DND-41 (cell line): ENCODE measurements around the gene MALL.
"Not testable (repeated sequence)": the region's sequence is repeated elsewhere in the genome, so short reads cannot be mapped to it uniquely, and the experiment has no call there.

Source experiments
- ATAC-seq: fragments of 200-7000 bp; cut with Tn5 transposase; 3 replicates; pipeline ENCODE4 v1.9.1; 2021; ENCODE audit warnings: low read depth; ENCODE audit not compliant: insufficient read depth
- DNase-seq: peaks from one replicate; pipeline ENCODE4 v3.0.0-alpha.2; 2020
- H2AFZ ChIP-seq: 2 replicates; pipeline ENCODE4 v1.6.0; 2012; ENCODE audit warnings: low read depth, low read length
- H3K27ac ChIP-seq: 2 replicates; pipeline ENCODE4 v1.5.1; 2012; ENCODE audit warnings: low read length, inconsistent platforms
- H3K27me3 ChIP-seq: fragments of 200-600 bp; sonication (generic); 2 replicates; pipeline ENCODE4 v1.6.0; 2012; ENCODE audit warnings: low read length, mild to moderate bottlenecking, inconsistent platforms; ENCODE audit not compliant: insufficient read depth, poor library complexity
- H3K36me3 ChIP-seq: 2 replicates; pipeline ENCODE4 v1.5.1; 2012; ENCODE audit warnings: low read length, inconsistent platforms; ENCODE audit not compliant: insufficient read depth
- H3K4me1 ChIP-seq: 2 replicates; pipeline ENCODE4 v1.5.1; 2012; ENCODE audit warnings: mild to moderate bottlenecking, low read length; ENCODE audit not compliant: insufficient read depth
- H3K4me2 ChIP-seq: 2 replicates; pipeline ENCODE4 v1.6.0; 2012; ENCODE audit warnings: mild to moderate bottlenecking, moderate library complexity, low read length, inconsistent platforms; ENCODE audit not compliant: insufficient read depth
- H3K4me3 ChIP-seq, 2 experiments: fragments of 200-600 bp in 1 of 2; shearing (Covaris generic) in 1 of 2; 2 replicates each; pipeline ENCODE4 v1.5.1; 2012 to 2016; ENCODE audit warnings: inconsistent platforms in 2 of 2, low read length in 2 of 2, mild to moderate bottlenecking in 2 of 2, low read depth in 1 of 2, moderate library complexity in 1 of 2
- H3K79me2 ChIP-seq: 2 replicates; pipeline ENCODE4 v1.6.0; 2012; ENCODE audit warnings: low read length, inconsistent platforms; ENCODE audit not compliant: insufficient read depth
- H3K9ac ChIP-seq: 2 replicates; pipeline ENCODE4 v1.6.0; 2012; ENCODE audit warnings: low read depth, mild to moderate bottlenecking, inconsistent platforms, low read length, moderate library complexity
- H3K9me3 ChIP-seq: 2 replicates; pipeline ENCODE4 v1.5.1; 2012; ENCODE audit warnings: low read length, moderate library complexity, mild to moderate bottlenecking, inconsistent platforms; ENCODE audit not compliant: insufficient read depth, severe bottlenecking
- H4K20me1 ChIP-seq: 2 replicates; pipeline ENCODE4 v1.6.0; 2012; ENCODE audit warnings: low read length; ENCODE audit not compliant: insufficient read depth

MALL gene

DNA sequence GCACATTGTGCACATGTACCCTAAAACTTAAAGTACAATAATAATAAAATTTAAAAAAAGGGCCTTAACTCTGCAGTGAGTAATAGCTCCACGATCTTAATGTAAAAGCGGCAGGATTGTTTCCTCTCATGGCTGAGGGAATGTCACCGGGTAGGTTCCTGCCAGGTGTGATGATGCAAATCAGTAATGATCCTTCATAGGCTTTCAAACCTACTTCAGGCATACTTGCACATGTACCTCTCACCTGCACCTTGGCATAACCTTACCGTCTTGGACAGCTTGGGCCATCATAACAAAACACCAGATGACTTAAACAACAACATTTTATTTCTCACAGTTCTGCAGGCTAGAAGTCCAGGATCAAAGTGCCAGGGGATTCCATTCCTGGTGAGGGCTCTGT, 39.7 kb downstream of the MALL start:
- H3K36me3 ChIP-seq, H3K4me1 ChIP-seq, H3K9ac ChIP-seq, H3K4me3 ChIP-seq, ATAC-seq, H2AFZ ChIP-seq, H3K9me3 ChIP-seq, DNase-seq, H3K79me2 ChIP-seq, H3K4me2 ChIP-seq, H4K20me1 ChIP-seq, H3K27ac ChIP-seq, H3K27me3 ChIP-seq: not testable (repeated sequence)

DNA sequence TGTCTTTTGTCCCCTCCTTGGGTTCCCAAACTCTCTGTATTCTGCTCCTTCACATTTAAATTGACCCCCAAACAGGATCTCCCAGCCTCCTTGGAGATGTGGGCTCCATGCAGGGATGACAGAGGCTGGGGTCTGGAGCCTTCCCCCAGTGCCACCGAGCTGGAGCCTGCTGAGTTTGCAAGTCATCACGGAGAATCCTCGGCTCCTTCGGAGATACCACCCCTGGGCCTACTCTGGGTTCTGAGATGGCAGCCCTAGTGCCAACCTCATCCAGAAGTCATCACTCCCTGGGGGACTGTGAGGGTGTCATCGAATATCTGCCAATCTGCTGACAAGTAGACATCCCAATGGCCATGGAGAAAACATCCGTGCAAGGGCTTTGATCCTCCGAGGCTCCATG, 45.8 kb downstream of the MALL start:
- not testable (repeated sequence) for H3K9me3 ChIP-seq, H4K20me1 ChIP-seq, H2AFZ ChIP-seq, H3K36me3 ChIP-seq, H3K4me3 ChIP-seq, H3K4me1 ChIP-seq, H3K4me2 ChIP-seq, H3K27me3 ChIP-seq, H3K27ac ChIP-seq, H3K79me2 ChIP-seq, ATAC-seq, DNase-seq, H3K9ac ChIP-seq

DNA sequence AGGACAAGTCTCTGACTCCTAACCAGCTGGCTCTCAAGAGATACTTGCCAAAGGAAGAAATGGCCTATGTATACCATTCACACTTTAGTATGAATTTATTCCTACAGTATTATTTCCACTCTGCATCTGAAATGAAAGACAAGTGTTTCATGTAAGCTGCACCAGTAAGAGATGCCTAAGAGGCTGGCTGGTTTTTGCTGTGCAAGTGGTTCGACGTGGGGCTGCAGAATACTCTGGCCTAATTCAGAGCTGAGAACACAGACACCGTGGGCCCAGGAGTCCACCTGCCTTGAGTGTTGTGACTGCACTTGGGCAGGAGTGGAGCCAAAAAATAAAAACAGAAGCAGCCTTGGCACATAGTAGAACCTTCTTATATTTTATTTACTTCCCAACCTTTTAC, 47.5 kb downstream of the MALL start:
- ATAC-seq, H3K27ac ChIP-seq, H3K27me3 ChIP-seq, DNase-seq, H4K20me1 ChIP-seq, H2AFZ ChIP-seq, H3K9me3 ChIP-seq, H3K4me2 ChIP-seq, H3K36me3 ChIP-seq, H3K4me1 ChIP-seq, H3K79me2 ChIP-seq, H3K4me3 ChIP-seq, H3K9ac ChIP-seq: not testable (repeated sequence)

DNA sequence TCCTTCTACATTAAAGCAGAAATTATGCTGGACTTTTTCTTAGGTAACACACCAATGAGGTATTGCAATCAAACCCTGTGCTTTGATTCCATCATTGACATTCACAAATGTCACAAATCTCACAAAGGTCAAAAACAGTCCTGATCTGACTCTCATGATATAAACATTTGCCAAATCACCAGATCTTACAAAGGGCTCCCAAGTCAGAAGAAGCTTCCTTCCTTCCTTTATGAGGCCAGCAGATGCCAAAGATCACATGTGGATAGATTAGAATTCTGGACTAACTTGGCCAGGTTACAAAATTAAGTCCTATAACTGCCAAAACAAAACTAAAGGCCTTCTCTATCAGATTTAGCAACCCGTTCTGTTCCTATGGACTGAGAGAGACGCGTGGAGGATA, 53.3 kb downstream of the MALL start:
- H3K4me3 ChIP-seq, H3K27me3 ChIP-seq, H3K79me2 ChIP-seq, H4K20me1 ChIP-seq, DNase-seq, H3K9ac ChIP-seq, H3K4me1 ChIP-seq, H3K27ac ChIP-seq, ATAC-seq, H3K4me2 ChIP-seq, H2AFZ ChIP-seq, H3K9me3 ChIP-seq, H3K36me3 ChIP-seq: not testable (repeated sequence)

DNA sequence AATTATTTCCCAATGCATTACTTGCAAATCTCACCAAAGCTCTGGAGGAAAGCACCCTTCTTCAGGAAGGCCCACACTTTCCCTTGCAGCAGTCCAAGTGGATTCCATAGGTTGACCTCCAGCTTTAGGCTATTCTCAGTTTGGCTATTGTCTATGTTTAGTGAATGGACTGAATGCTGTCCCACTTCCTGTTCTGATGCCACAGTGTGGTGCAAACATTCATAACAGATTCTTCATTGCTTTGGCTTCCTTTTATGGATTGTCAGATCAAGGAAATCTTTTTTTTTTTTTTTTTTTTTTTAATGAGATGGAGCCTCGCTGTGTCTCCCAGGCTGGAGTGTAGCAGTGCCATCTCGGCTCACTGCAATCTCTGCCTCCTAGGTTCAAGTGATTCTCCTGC, 55.1 kb downstream of the MALL start:
- not testable (repeated sequence) for ATAC-seq, H3K9me3 ChIP-seq, H2AFZ ChIP-seq, H3K9ac ChIP-seq, H4K20me1 ChIP-seq, H3K4me3 ChIP-seq, H3K4me2 ChIP-seq, H3K4me1 ChIP-seq, H3K79me2 ChIP-seq, H3K27me3 ChIP-seq, H3K27ac ChIP-seq, DNase-seq, H3K36me3 ChIP-seq

GRCh38 chr2:110059694-110060358, 55.8 kb downstream of the MALL start:
- not testable (repeated sequence) for H3K79me2 ChIP-seq, H3K9ac ChIP-seq, ATAC-seq, H3K27ac ChIP-seq, H3K27me3 ChIP-seq, H3K4me1 ChIP-seq, H2AFZ ChIP-seq, H4K20me1 ChIP-seq, H3K4me2 ChIP-seq, DNase-seq, H3K4me3 ChIP-seq, H3K36me3 ChIP-seq, H3K9me3 ChIP-seq

GRCh38 chr2:110059009-110059693, 56.5 kb downstream of the MALL start:
- not testable (repeated sequence) for H3K27me3 ChIP-seq, H3K36me3 ChIP-seq, H4K20me1 ChIP-seq, H3K79me2 ChIP-seq, H3K4me2 ChIP-seq, H2AFZ ChIP-seq, H3K9me3 ChIP-seq, H3K4me1 ChIP-seq, H3K9ac ChIP-seq, ATAC-seq, H3K4me3 ChIP-seq, DNase-seq, H3K27ac ChIP-seq

DNA sequence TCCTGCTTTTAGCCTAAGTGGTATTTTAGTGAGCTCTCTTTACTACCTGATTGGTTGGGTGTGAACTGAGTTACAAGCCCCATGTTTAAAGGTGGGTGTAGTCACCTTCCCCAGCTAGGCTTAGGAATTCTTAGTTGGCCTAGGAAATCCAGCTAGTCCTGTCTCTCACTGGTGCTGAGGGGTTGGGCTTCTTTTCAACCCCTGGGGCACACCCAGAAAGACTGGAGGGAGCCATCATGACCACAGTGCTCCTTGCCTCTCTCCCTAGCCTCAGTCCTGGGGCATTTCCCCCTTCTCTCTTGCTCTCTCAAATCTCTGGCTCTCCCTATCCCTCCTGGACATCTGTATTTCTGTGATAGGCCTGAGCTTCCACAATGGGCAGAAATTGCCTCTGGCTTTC, 57.6 kb downstream of the MALL start:
- not testable (repeated sequence) for H3K79me2 ChIP-seq, H3K9me3 ChIP-seq, H4K20me1 ChIP-seq, H3K27me3 ChIP-seq, H3K36me3 ChIP-seq, DNase-seq, H3K4me1 ChIP-seq, H3K4me3 ChIP-seq, H3K27ac ChIP-seq, H3K4me2 ChIP-seq, ATAC-seq, H2AFZ ChIP-seq, H3K9ac ChIP-seq
